ENCODE measurements around the gene PATL2. TPM values are rescaled to one million over a fixed set of nuclear protein-coding genes. Genes with fewer than 3 reads are reported as not detected.

The PATL2 gene
- total and polyA plus RNA-seq, 2 experiments from 2014 or later = 0.26 TPM; not detected in 1

DNA sequence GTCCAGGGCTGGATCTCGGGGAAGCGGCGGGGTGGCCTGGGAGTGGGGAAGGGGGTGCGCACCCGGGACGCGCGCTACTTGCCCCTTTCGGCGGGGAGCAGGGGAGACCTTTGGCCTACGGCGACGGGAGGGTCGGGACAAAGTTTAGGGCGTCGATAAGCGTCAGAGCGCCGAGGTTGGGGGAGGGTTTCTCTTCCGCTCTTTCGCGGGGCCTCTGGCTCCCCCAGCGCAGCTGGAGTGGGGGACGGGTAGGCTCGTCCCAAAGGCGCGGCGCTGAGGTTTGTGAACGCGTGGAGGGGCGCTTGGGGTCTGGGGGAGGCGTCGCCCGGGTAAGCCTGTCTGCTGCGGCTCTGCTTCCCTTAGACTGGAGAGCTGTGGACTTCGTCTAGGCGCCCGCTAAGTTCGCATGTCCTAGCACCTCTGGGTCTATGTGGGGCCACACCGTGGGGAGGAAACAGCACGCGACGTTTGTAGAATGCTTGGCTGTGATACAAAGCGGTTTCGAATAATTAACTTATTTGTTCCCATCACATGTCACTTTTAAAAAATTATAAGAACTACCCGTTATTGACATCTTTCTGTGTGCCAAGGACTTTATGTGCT, 721 bp upstream of the PATL2 start:
- peak overlapping the region; percentile 96 for H3K27ac ChIP-seq
- H2AFZ ChIP-seq = peak overlapping the region; percentile 45
- DNase-seq = peak; percentile 74

GRCh38 chr15:44710236-44711095, 657 bp downstream of the PATL2 start:
- Histone ChIP-seq H3K9me2 (ENCODE audit: insufficient read depth) (no peaks in the 10 kb centered on the region), H3K27me3 (replicated peaks; ENCODE audit: insufficient read depth) (no peaks in the 10 kb centered on the region), H4K20me1 (ENCODE audit: insufficient read depth) (peaks cover 6% of the 10 kb centered on the region; the same call in 1 of the 2 replicates), H3F3A (ENCODE audit: insufficient read depth) (peaks cover 12% of the 10 kb centered on the region; the same call in 1 of the 2 replicates), H3K9ac (peak overlapping the region; percentile 98), H3K79me2 (ENCODE audit: insufficient read depth) (peaks cover 51% of the 10 kb centered on the region), H3K9me3 (ENCODE audit: low read depth) (no peaks in the 10 kb centered on the region), H2AFZ (peak overlapping the region; percentile 94), H3K36me3 (ENCODE audit: low read depth) (peaks cover 3% of the 10 kb centered on the region; the same call in 1 of the 2 replicates), H3K27ac (peak overlapping the region; percentile 96), H3K4me3 (peak overlapping the region; percentile 92), H3K4me2 (ENCODE audit: unreplicated experiment) (peak overlapping the region; percentile 78), H3K4me1 (ENCODE audit: insufficient read depth) (peaks cover 16% of the 10 kb centered on the region)
- TF ChIP-seq EZH2phosphoT487 (IDR thresholded peaks at IDR 0.05; ENCODE audit: insufficient read depth, low read depth) (no peak), EZH2 (IDR thresholded peaks at IDR 0.05; ENCODE audit: insufficient read depth, poor library complexity, severe bottlenecking) (no peak)
- WGBS, 2 experiments (ENCODE audit: low coverage in 1 of 2, low lambda C conversion rate in 2 of 2, missing lambda C conversion rate in 2 of 2) = 29 to 31% methylated on average over 11 of the region's 11 CpGs
- in situ Hi-C loops (cut with MboI) = no loop called here
- DNase-seq = peak; percentile 65

More for the DNA sequence above, 721 bp upstream of the PATL2 start:
- Histone ChIP-seq H3K9ac (peak overlapping the region; percentile 98), H3K79me2 (ENCODE audit: insufficient read depth) (peaks cover 54% of the 10 kb centered on the region), H3K27me3 (replicated peaks; ENCODE audit: insufficient read depth) (no peaks in the 10 kb centered on the region), H3K9me2 (ENCODE audit: insufficient read depth) (no peaks in the 10 kb centered on the region), H3K4me3 (peak overlapping the region; percentile 92), H4K20me1 (ENCODE audit: insufficient read depth) (peaks cover 6% of the 10 kb centered on the region; the same call in 1 of the 2 replicates), H3K9me3 (ENCODE audit: low read depth) (no peaks in the 10 kb centered on the region), H3K36me3 (ENCODE audit: low read depth) (peaks cover 16% of the 10 kb centered on the region), H3K4me1 (ENCODE audit: insufficient read depth) (peaks cover 16% of the 10 kb centered on the region), H3F3A (ENCODE audit: insufficient read depth) (peaks cover 21% of the 10 kb centered on the region), H3K4me2 (ENCODE audit: unreplicated experiment) (peak overlapping the region; percentile 83)
- WGBS, 2 experiments (ENCODE audit: low coverage in 1 of 2, low lambda C conversion rate in 2 of 2, missing lambda C conversion rate in 2 of 2) = 0 to 1% methylated on average over 41 to 46 of the region's 46 CpGs
- in situ Hi-C loops (cut with MboI) = no loop called here
- TF ChIP-seq EZH2phosphoT487 (IDR thresholded peaks at IDR 0.05; ENCODE audit: insufficient read depth, low read depth) (no peak), EZH2 (IDR thresholded peaks at IDR 0.05; ENCODE audit: insufficient read depth, poor library complexity, severe bottlenecking) (no peak)

DNA sequence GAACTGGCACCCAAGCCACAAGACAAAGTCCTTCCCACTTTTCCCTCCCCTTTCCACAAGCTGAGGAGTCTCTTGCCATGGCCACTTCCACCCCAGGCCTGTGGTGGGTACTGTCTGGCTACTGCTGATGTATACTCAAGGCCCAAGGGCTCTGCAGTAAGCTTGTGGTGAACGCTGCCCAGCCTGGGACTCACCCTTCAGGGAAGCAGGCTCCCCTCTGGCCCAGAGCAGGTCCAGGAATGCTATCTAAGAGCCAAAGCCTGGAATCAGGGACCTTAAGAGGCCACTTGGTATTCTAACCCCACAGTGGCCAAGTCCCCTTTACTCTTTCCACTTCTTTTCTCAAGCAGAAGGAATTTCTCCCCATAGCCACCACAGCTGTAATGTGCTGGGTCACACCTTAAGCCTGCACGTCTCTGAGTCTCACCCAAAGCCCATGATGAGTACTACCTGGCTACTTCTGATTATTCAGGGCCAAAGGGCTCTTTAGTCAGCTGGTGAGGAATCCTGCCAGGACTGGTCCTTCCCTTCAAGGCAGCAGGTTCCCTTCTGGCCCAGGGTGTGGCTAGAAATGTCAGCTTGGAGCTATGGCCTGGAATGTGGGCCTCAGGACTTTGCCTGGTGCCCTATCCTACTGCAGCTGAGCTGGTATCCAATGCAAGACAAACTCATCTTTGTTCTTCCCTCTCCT, 4.0 kb downstream of the PATL2 start:
- TF ChIP-seq EZH2 (IDR thresholded peaks at IDR 0.05; ENCODE audit: insufficient read depth, poor library complexity, severe bottlenecking) (no peak), EZH2phosphoT487 (IDR thresholded peaks at IDR 0.05; ENCODE audit: insufficient read depth, low read depth) (no peak)
- peaks cover 17% of the 10 kb centered on the region for H3K79me2 ChIP-seq (ENCODE audit: insufficient read depth)
- H3K4me2 ChIP-seq (ENCODE audit: unreplicated experiment) = no peak overlapping the region
- no peaks in the 10 kb centered on the region for H3K9me2 ChIP-seq (ENCODE audit: insufficient read depth)
- H2AFZ ChIP-seq = no peak overlapping the region
- H3K4me1 ChIP-seq (ENCODE audit: insufficient read depth) = no peaks in the 10 kb centered on the region
- peaks cover 8% of the 10 kb centered on the region; the same call in 1 of the 2 replicates for H3F3A ChIP-seq (ENCODE audit: insufficient read depth)
- H3K27me3 ChIP-seq (replicated peaks; ENCODE audit: insufficient read depth) = no peaks in the 10 kb centered on the region
- H3K4me3 ChIP-seq = no peak overlapping the region
- H3K9me3 ChIP-seq (ENCODE audit: low read depth) = no peaks in the 10 kb centered on the region
- WGBS, 2 experiments (ENCODE audit: low coverage in 1 of 2, low lambda C conversion rate in 2 of 2, missing lambda C conversion rate in 2 of 2) = 74 to 84% methylated on average over 2 of the region's 2 CpGs
- H3K36me3 ChIP-seq (ENCODE audit: low read depth) = no peaks in the 10 kb centered on the region
- H4K20me1 ChIP-seq (ENCODE audit: insufficient read depth) = no peaks in the 10 kb centered on the region
- H3K27ac ChIP-seq = no peak overlapping the region
- no peak overlapping the region for H3K9ac ChIP-seq
- DNase-seq = no peak
- in situ Hi-C loops (cut with MboI) = no loop called here

- Histone ChIP-seq H4K20me1 (ENCODE audit: insufficient read depth) (no peaks in the 10 kb centered on the region), H3F3A (ENCODE audit: insufficient read depth) (peaks cover 8% of the 10 kb centered on the region; the same call in 1 of the 2 replicates), H3K4me1 (ENCODE audit: insufficient read depth) (no peaks in the 10 kb centered on the region), H3K27ac (no peak overlapping the region), H3K9ac (no peak overlapping the region), H3K4me3 (no peak overlapping the region), H3K36me3 (ENCODE audit: low read depth) (no peaks in the 10 kb centered on the region), H3K9me2 (ENCODE audit: insufficient read depth) (no peaks in the 10 kb centered on the region), H3K4me2 (ENCODE audit: unreplicated experiment) (no peak overlapping the region), H3K79me2 (ENCODE audit: insufficient read depth) (peaks cover 10% of the 10 kb centered on the region), H2AFZ (no peak overlapping the region), H3K27me3 (replicated peaks; ENCODE audit: insufficient read depth) (no peaks in the 10 kb centered on the region), H3K9me3 (ENCODE audit: low read depth) (no peaks in the 10 kb centered on the region)
- no peak for TF ChIP-seq EZH2phosphoT487 (IDR thresholded peaks at IDR 0.05; ENCODE audit: insufficient read depth, low read depth)
- TF ChIP-seq EZH2 (IDR thresholded peaks at IDR 0.05; ENCODE audit: insufficient read depth, poor library complexity, severe bottlenecking) = no peak
- WGBS, 2 experiments (ENCODE audit: low coverage in 1 of 2, low lambda C conversion rate in 2 of 2, missing lambda C conversion rate in 2 of 2) = 67 to 73% methylated on average over 2 of the region's 2 CpGs
- DNase-seq = no peak
- in situ Hi-C loops (cut with MboI) = no loop called here
Observed at GRCh38 chr15:44706401-44706800, 4.7 kb downstream of the PATL2 start.
